Neural progenitor cell (in vitro differentiated cells): Measurements from ENCODE around the gene GPM6B.

ENCODE experiments used
- CTCF ChIP-seq: fragments of 200-600 bp; sonication (generic); IDR thresholded peaks from 2 replicates; pipeline ENCODE4 v1.5.1; 2017; ENCODE audit warnings: antibody characterized with exemption, mild to moderate bottlenecking
- EZH2 ChIP-seq: fragments of 200-600 bp; sonication (generic); IDR thresholded peaks from 2 replicates; pipeline ENCODE4 v1.6.1; 2017; ENCODE audit warnings: antibody characterized with exemption, mild to moderate bottlenecking, moderate library complexity

- TF ChIP-seq CTCF (no peak), EZH2 (no peak)
Observed at GRCh38 chrX:13840121-13840520, 23.2 kb upstream of the GPM6B start.
